HCT116 (cell line): ENCODE results near the gene RNF217. TPM values are rescaled to one million over a fixed set of nuclear protein-coding genes. Genes with fewer than 3 reads are reported as not detected.

ENCODE experiments used
- ATAC-seq: fragments of 200-7000 bp; cut with Tn5 transposase; 2 replicates; pipeline ENCODE4 v1.9.1; 2020; ENCODE audit warnings: mild to moderate bottlenecking, moderate library complexity
- Bru-seq: library from RNA; stranded (reverse); fragments of 400-500 nt; gene quantifications from one replicate; lab custom pipeline; 2021; lab: Mats Ljungman, UMichigan
- BruChase-seq, 2 experiments: library from RNA; stranded (reverse); fragments of 400-500 nt; gene quantifications; one replicate each; lab custom pipeline; 2021; lab: Mats Ljungman, UMichigan
- BruUV-seq: library from RNA; stranded (reverse); fragments of 400-500 nt; replicated peaks from 2 replicates; lab custom pipeline; 2021; lab: Mats Ljungman, UMichigan
- CTCF ChIA-PET: fragments of 300-600 bp; sonication (Branson Sonifier 250); formaldehyde crosslinking; loops from one replicate; lab custom pipeline; 2021; ENCODE audit warnings: antibody characterized with exemption; lab: Charles Lee
- POLR2A ChIA-PET: fragments of 300-600, 350-600 bp; sonication (Branson Sonifier 250); formaldehyde crosslinking; loops from one replicate; lab custom pipeline; 2021; ENCODE audit warnings: antibody characterized with exemption; lab: Charles Lee
- RAD21 ChIA-PET, 2 experiments: fragments of 300-600 bp; sonication (Branson Sonifier 250); formaldehyde crosslinking; loops; one replicate each; lab custom pipeline; 2023; ENCODE audit warnings: low total read pairs in 2 of 2; ENCODE audit not compliant: uncharacterized antibody in 2 of 2, unreplicated experiment in 2 of 2, low non-redundant PET in 1 of 2; lab: Charles Lee
- DNase-seq: peaks from one replicate; pipeline ENCODE4 v3.0.0-alpha.2; 2010; ENCODE audit warnings: low read depth, low spot score
- H2AFZ ChIP-seq: fragments of 200-600 bp; shearing (Covaris generic), sonication (generic); 2 replicates; pipeline ENCODE4 v1.6.1; 2017; ENCODE audit warnings: low read depth, mixed run types, mixed read lengths, antibody characterized with exemption, low read length; ENCODE audit not compliant: poor library complexity, severe bottlenecking
- H3K27ac ChIP-seq: 2 replicates; pipeline ENCODE4 v1.5.1; 2012; ENCODE audit warnings: low read depth, low read length
- H3K27me3 ChIP-seq: fragments of 200-600 bp; sonication (generic); 2 replicates; pipeline ENCODE4 v1.6.1; 2016; ENCODE audit warnings: mixed run types, low read length, mixed read lengths; ENCODE audit not compliant: insufficient read depth
- H3K36me3 ChIP-seq, 2 experiments: fragments of 200-500 bp in 1 of 2; fragments of 200-600 bp in 1 of 2; sonication (Bioruptor generic) in 1 of 2; sonication (generic) in 1 of 2; 2 replicates each; pipeline versions ENCODE4 v1.5.1 to v1.6.1; 2014 to 2016; ENCODE audit warnings: low read length in 2 of 2, inconsistent platforms in 1 of 2, mixed read lengths in 1 of 2, mixed run types in 1 of 2; ENCODE audit not compliant: insufficient read depth in 2 of 2, control insufficient read depth in 1 of 2
- H3K4me1 ChIP-seq, 2 experiments: fragments of 200-600 bp in 1 of 2; sonication (generic) in 1 of 2; 2 replicates each; pipeline versions ENCODE4 v1.5.1 to v1.6.1; 2012 to 2017; ENCODE audit warnings: low read length in 2 of 2, inconsistent platforms in 1 of 2, mild to moderate bottlenecking in 1 of 2, mixed read lengths in 1 of 2, mixed run types in 1 of 2, moderate library complexity in 1 of 2; ENCODE audit not compliant: insufficient read depth in 2 of 2, control insufficient read depth in 1 of 2
- H3K4me2 ChIP-seq: fragments of 200-600 bp; sonication (generic); 2 replicates; pipeline ENCODE4 v1.6.1; 2017; ENCODE audit warnings: mixed run types, low read length, mixed read lengths
- H3K4me3 ChIP-seq, 2 experiments: fragments of 200-600 bp in 1 of 2; sonication (generic) in 1 of 2; replicated peaks in 1 of 2; 2 replicates each; pipeline ENCODE4 v1.5.1; 2011 to 2016; ENCODE audit warnings: low read length in 2 of 2, control low read depth in 1 of 2, low read depth in 1 of 2, mild to moderate bottlenecking in 1 of 2, mixed read lengths in 1 of 2, mixed run types in 1 of 2
- H3K79me2 ChIP-seq: fragments of 200-600 bp; sonication (generic); 2 replicates; pipeline ENCODE4 v1.6.1; 2017; ENCODE audit warnings: mild to moderate bottlenecking, mixed run types, low read length, moderate library complexity, mixed read lengths; ENCODE audit not compliant: insufficient read depth
- H3K9ac ChIP-seq: fragments of 200-600 bp; sonication (generic); 2 replicates; pipeline ENCODE4 v1.6.1; 2016; ENCODE audit warnings: low read length, mixed read lengths
- H3K9me2 ChIP-seq: fragments of 200-600 bp; sonication (generic), shearing (Covaris generic); 2 replicates; pipeline ENCODE4 v1.6.1; 2017; ENCODE audit warnings: mixed run types, mild to moderate bottlenecking, moderate library complexity; ENCODE audit not compliant: insufficient read depth
- H3K9me3 ChIP-seq, 2 experiments: fragments of 200-500 bp in 1 of 2; fragments of 200-600 bp in 1 of 2; sonication (Bioruptor generic) in 1 of 2; sonication (generic) in 1 of 2; 2 replicates each; pipeline ENCODE4 v1.6.1; 2014 to 2017; ENCODE audit warnings: low read length in 2 of 2, mixed read lengths in 2 of 2, inconsistent platforms in 1 of 2, low read depth in 1 of 2, mild to moderate bottlenecking in 1 of 2, mixed run types in 1 of 2, moderate library complexity in 1 of 2; ENCODE audit not compliant: control insufficient read depth in 1 of 2, insufficient read depth in 1 of 2
- H4K20me1 ChIP-seq: fragments of 200-600 bp; sonication (generic), shearing (Covaris generic); 2 replicates; pipeline ENCODE4 v1.6.1; 2017; ENCODE audit warnings: mixed run types, mild to moderate bottlenecking, moderate library complexity; ENCODE audit not compliant: insufficient read depth
- EGR1 ChIP-seq: IDR thresholded peaks from 2 replicates; pipeline ENCODE4 v1.6.1; 2012; ENCODE audit warnings: low read depth
- EZH2 ChIP-seq: fragments of 200-600 bp; sonication (generic); IDR thresholded peaks from 2 replicates; pipeline ENCODE4 v1.6.1; 2017; ENCODE audit warnings: antibody characterized with exemption, mixed run types
- FOSL1 ChIP-seq: IDR thresholded peaks from 2 replicates; pipeline ENCODE4 v1.6.1; 2012; ENCODE audit warnings: low read depth
- JUND ChIP-seq: IDR thresholded peaks from 2 replicates; pipeline ENCODE4 v1.6.1; 2012
- RAD21 ChIP-seq: IDR thresholded peaks from 2 replicates; pipeline ENCODE4 v1.6.1; 2012; ENCODE audit warnings: low read depth, mild to moderate bottlenecking
- SIN3A ChIP-seq: IDR thresholded peaks from 2 replicates; pipeline ENCODE4 v1.6.1; 2012; ENCODE audit warnings: low read depth
- ZFX ChIP-seq: fragments of 450-650 bp; IDR thresholded peaks from 2 replicates; pipeline ENCODE4 v1.6.1; 2017
- intact Hi-C: fragments of 100-400 bp; cut with micrococcal nuclease; formaldehyde crosslinking; loops from 2 replicates; pipeline ENCODE4 v1.10.0; 2022
- long read RNA-seq: library from polyadenylated mRNA; unstranded; transcript quantifications from one replicate; pipeline ENCODE4 v2.0.0, GENCODE V29; 2021; ENCODE audit not compliant: unreplicated experiment
- polyA plus RNA-seq: library from polyadenylated mRNA; unstranded; fragments of >200 nt; gene quantifications from 2 replicates; pipeline ENCODE4 v1.2.1, GENCODE V29; 2012; ENCODE audit warnings: missing spikeins
- total RNA-seq: library from RNA; stranded (reverse); gene quantifications from one replicate; pipeline ENCODE4 v1.2.1, GENCODE V29; 2021; ENCODE audit not compliant: unreplicated experiment
- TF ChIP-seq, protein P1 (sequence below): IDR thresholded peaks from 2 replicates; pipeline ENCODE4 v1.6.1; 2011; ENCODE audit warnings: mild to moderate bottlenecking, low read length, moderate library complexity; ENCODE audit not compliant: insufficient replicate concordance; ENCODE audit errors: extremely low read depth
- TF ChIP-seq, protein P2 (sequence below): IDR thresholded peaks from 2 replicates; pipeline ENCODE4 v1.6.1; 2012
- TF ChIP-seq, protein P3 (sequence below): IDR thresholded peaks from 2 replicates; pipeline ENCODE4 v1.6.1; 2012
- TF ChIP-seq, protein P4 (sequence below), 3 experiments: fragments of 200-600 bp in 1 of 3; sonication (generic) in 1 of 3; IDR thresholded peaks in 2 of 3; conservative IDR thresholded peaks in 1 of 3; 2 replicates each; pipeline ENCODE4 v1.5.1; 2012 to 2017; ENCODE audit warnings: low read depth in 2 of 3, low read length in 2 of 3, antibody characterized with exemption in 1 of 3, borderline replicate concordance in 1 of 3, control low read depth in 1 of 3, mild to moderate bottlenecking in 1 of 3, mixed read lengths in 1 of 3, mixed run types in 1 of 3, moderate library complexity in 1 of 3; ENCODE audit not compliant: insufficient read depth in 1 of 3
- TF ChIP-seq, protein P5 (sequence below): IDR thresholded peaks from 2 replicates; pipeline ENCODE4 v1.6.1; 2012; ENCODE audit warnings: low read depth

Gene RNF217, protein sequence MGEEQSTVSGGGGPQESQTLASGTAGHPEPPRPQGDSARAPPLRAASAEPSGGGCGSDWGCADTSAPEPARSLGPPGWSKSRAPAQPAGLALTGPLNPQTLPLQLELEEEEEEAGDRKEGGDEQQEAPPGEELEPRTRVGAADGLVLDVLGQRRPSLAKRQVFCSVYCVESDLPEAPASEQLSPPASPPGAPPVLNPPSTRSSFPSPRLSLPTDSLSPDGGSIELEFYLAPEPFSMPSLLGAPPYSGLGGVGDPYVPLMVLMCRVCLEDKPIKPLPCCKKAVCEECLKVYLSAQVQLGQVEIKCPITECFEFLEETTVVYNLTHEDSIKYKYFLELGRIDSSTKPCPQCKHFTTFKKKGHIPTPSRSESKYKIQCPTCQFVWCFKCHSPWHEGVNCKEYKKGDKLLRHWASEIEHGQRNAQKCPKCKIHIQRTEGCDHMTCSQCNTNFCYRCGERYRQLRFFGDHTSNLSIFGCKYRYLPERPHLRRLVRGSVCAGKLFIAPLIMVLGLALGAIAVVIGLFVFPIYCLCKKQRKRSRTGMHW
- total RNA-seq (20.4 TPM), Bru-seq, nascent RNA (percentile 81 among the genes with signal in this experiment), BruChase-seq, experiment 1, labeled RNA remaining after a 6-hour chase (percentile 73 among the genes with signal in this experiment), BruChase-seq, experiment 2, labeled RNA remaining after a 2-hour chase (percentile 78 among the genes with signal in this experiment)
- 7.2 and 7.9 TPM in 2 replicates for polyA plus RNA-seq
- long read RNA-seq, full-length matches to known transcripts, result 7 of 37 reads
- long read RNA-seq, partial matches to known transcripts, result 1 of 37 reads
- long read RNA-seq, other reads (novel, unspliced or antisense), result 29 of 37 reads

DNA sequence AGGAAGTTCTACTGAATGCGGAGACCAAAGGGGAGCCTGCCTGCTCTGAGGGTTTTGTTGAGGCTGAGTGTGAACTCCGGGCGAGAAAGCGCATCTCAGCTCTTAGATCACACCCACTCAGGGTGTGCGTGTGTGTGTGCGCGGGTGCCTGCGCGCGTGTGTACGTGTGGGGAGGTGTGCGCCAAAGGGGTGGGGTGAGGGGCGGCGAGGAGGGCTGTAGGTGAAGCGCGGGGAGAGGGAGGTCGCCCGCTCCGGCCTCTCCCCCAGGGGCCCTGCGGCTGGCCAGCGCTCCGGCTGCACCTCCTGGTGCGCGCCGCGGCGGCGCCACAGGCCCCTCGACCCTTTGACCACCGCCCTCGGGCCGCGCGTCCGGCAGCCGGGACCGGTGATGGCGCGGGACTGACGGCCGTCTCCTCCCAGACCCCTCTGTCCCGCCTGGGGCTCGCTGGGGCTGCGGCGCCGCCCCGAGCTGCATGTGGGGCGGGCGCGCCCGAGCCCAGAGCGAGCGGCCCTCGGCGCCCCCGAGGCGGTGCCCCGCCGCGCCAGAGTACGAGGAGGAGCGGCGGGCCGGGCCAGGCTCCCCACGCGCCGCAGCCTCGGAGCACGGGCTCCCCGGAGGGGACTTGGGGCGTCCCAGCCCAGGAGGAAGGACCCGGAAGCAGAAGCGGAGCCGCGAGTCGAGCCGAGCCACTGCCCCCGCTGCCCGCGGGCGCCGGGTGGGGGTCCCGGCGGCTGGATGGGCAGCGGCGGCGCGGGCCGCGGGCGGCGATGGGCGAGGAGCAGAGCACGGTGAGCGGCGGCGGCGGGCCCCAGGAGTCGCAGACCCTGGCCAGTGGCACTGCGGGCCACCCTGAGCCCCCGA lies at the start of gene RNF217:
Gene RNF217 (plus strand): TSS at position 661 of the 862 bp plus-strand sequence. CDS start 108 bp downstream, at position 769.
- BruUV-seq, result no TSS peak
- ATAC-seq (peak; percentile 69), DNase-seq (no peak)
- H3K9me3 ChIP-seq, result no peaks in the 10 kb centered on the region
- H2AFZ ChIP-seq, result peak within 1 kb of the TSS; percentile 70
- H3K79me2 ChIP-seq, result peaks cover 39% of the 10 kb centered on the region
- H3K9ac ChIP-seq, result peak within 1 kb of the TSS; percentile 74
- peak within 1 kb of the TSS; percentile 66 to 71 for H3K4me3 ChIP-seq
- peak within 1 kb of the TSS; percentile 93 for H3K4me2 ChIP-seq
- H4K20me1 ChIP-seq, result no peaks in the 10 kb centered on the region
- H3K27me3 ChIP-seq, result no peaks in the 10 kb centered on the region
- ChIA-PET CTCF (interaction anchor here (1.1 kb wide), 1 partner anchor 152 kb away, joined by 5 read pairs; no protein-coding TSS in a partner anchor), POLR2A (interaction anchor here (0.9 kb wide), 1 partner anchor 11 kb away, joined by 3 read pairs; no protein-coding TSS in a partner anchor), RAD21 (no interaction called here)
- H3K36me3 ChIP-seq, result no peaks in the 10 kb centered on the region
- H3K4me1 ChIP-seq, result peaks cover 31 to 59% of the 10 kb centered on the region in 2 experiments
- no peaks in the 10 kb centered on the region for H3K9me2 ChIP-seq
- intact Hi-C loops, result loop anchor here (10.0 kb wide), 1 partner anchor 143 kb away; no protein-coding TSS in a partner anchor
- peak within 1 kb of the TSS; percentile 85 for H3K27ac ChIP-seq
- TF ChIP-seq, protein P1, sequence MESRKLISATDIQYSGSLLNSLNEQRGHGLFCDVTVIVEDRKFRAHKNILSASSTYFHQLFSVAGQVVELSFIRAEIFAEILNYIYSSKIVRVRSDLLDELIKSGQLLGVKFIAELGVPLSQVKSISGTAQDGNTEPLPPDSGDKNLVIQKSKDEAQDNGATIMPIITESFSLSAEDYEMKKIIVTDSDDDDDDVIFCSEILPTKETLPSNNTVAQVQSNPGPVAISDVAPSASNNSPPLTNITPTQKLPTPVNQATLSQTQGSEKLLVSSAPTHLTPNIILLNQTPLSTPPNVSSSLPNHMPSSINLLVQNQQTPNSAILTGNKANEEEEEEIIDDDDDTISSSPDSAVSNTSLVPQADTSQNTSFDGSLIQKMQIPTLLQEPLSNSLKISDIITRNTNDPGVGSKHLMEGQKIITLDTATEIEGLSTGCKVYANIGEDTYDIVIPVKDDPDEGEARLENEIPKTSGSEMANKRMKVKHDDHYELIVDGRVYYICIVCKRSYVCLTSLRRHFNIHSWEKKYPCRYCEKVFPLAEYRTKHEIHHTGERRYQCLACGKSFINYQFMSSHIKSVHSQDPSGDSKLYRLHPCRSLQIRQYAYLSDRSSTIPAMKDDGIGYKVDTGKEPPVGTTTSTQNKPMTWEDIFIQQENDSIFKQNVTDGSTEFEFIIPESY, result no peak
- TF ChIP-seq, protein P2, sequence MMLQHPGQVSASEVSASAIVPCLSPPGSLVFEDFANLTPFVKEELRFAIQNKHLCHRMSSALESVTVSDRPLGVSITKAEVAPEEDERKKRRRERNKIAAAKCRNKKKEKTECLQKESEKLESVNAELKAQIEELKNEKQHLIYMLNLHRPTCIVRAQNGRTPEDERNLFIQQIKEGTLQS, result no peak
- TF ChIP-seq, protein P3, sequence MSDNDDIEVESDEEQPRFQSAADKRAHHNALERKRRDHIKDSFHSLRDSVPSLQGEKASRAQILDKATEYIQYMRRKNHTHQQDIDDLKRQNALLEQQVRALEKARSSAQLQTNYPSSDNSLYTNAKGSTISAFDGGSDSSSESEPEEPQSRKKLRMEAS, result peak; percentile 78; the same call in 1 of the 2 replicates
- TF ChIP-seq EZH2, result no peak
- TF ChIP-seq SIN3A, result peak; percentile 53; the same call in 1 of the 2 replicates
- TF ChIP-seq, protein P4, sequence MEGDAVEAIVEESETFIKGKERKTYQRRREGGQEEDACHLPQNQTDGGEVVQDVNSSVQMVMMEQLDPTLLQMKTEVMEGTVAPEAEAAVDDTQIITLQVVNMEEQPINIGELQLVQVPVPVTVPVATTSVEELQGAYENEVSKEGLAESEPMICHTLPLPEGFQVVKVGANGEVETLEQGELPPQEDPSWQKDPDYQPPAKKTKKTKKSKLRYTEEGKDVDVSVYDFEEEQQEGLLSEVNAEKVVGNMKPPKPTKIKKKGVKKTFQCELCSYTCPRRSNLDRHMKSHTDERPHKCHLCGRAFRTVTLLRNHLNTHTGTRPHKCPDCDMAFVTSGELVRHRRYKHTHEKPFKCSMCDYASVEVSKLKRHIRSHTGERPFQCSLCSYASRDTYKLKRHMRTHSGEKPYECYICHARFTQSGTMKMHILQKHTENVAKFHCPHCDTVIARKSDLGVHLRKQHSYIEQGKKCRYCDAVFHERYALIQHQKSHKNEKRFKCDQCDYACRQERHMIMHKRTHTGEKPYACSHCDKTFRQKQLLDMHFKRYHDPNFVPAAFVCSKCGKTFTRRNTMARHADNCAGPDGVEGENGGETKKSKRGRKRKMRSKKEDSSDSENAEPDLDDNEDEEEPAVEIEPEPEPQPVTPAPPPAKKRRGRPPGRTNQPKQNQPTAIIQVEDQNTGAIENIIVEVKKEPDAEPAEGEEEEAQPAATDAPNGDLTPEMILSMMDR (IDR thresholded peaks at IDR 0.05 in 2 of 3, conservative IDR thresholded peaks at IDR 0.05 in 1 of 3; ENCODE audit: borderline replicate concordance in 1 of 3, insufficient read depth in 1 of 3, low read depth in 2 of 3, low read length in 2 of 3), result no peak
- TF ChIP-seq, protein P5, sequence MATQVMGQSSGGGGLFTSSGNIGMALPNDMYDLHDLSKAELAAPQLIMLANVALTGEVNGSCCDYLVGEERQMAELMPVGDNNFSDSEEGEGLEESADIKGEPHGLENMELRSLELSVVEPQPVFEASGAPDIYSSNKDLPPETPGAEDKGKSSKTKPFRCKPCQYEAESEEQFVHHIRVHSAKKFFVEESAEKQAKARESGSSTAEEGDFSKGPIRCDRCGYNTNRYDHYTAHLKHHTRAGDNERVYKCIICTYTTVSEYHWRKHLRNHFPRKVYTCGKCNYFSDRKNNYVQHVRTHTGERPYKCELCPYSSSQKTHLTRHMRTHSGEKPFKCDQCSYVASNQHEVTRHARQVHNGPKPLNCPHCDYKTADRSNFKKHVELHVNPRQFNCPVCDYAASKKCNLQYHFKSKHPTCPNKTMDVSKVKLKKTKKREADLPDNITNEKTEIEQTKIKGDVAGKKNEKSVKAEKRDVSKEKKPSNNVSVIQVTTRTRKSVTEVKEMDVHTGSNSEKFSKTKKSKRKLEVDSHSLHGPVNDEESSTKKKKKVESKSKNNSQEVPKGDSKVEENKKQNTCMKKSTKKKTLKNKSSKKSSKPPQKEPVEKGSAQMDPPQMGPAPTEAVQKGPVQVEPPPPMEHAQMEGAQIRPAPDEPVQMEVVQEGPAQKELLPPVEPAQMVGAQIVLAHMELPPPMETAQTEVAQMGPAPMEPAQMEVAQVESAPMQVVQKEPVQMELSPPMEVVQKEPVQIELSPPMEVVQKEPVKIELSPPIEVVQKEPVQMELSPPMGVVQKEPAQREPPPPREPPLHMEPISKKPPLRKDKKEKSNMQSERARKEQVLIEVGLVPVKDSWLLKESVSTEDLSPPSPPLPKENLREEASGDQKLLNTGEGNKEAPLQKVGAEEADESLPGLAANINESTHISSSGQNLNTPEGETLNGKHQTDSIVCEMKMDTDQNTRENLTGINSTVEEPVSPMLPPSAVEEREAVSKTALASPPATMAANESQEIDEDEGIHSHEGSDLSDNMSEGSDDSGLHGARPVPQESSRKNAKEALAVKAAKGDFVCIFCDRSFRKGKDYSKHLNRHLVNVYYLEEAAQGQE, result no peak
- no peak for TF ChIP-seq EGR1
- no peak for TF ChIP-seq RAD21
- no peak for TF ChIP-seq FOSL1
- no peak for TF ChIP-seq JUND
- TF ChIP-seq ZFX, result peak; percentile 93
